ENCODE measurements around the gene MGRN1. TPM values are rescaled to one million over a fixed set of nuclear protein-coding genes. Genes with fewer than 3 reads are reported as not detected.

MGRN1 gene
- total and polyA plus RNA-seq, 4 donors = 29.5 to 112 (median 47.0) TPM

DNA sequence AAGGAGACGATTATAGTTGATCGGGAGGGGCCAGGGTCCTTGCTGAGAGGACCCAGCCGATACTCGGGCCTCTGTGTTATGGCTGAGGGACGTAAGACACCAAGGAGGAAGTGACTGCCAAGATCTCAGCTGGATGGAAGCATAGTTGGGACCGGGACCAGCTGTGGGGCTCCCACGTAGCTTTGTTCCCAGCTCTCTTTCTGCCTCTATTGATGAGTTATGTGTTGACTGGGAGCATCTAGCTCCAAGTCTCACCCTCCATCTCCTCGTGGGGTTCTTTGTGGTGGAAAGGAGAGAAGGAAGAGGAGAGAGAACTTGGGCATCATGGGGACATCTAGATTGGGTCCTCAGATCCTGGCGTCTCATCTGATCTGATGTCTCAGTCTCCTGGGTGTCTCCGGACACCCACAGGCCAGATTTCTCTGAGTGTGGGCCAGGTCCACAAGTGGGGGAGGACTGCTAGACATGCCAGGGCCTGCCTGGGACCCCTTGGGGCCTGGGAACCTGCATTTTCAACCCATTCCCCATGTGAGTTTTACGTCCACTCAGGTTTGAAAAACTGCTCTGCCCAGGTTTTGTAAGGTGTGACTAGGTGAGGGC, 1.0 kb downstream of the MGRN1 start:
- ATAC-seq (ENCODE audit: insufficient read depth, low FRiP score) = peak; percentile 2
- Histone ChIP-seq H3K27ac (ENCODE audit: low read depth in 1 of 2, low read length in 1 of 2) (peak overlapping the region; percentile 98 to 99), H3K4me3 (peak overlapping the region; percentile 94), H3K4me1 (ENCODE audit: control insufficient read depth in 5 of 5, insufficient read depth in 5 of 5, low read length in 5 of 5) (peaks cover 0 to 14% (median 11%) of the 10 kb centered on the region in 5 donors), H3K9me3 (ENCODE audit: control insufficient read depth in 4 of 4, insufficient read depth in 3 of 4, low read length in 3 of 4) (no peaks in the 10 kb centered on the region), H3K36me3 (ENCODE audit: control insufficient read depth in 4 of 4, insufficient read depth in 4 of 4, low read length in 4 of 4) (peaks cover 0 to 7% (median 0%) of the 10 kb centered on the region in 4 donors), H3K9ac (ENCODE audit: insufficient read depth in 1 of 2, low read length in 2 of 2) (peak overlapping the region; percentile 66 to 85), H3K27me3 (ENCODE audit: control insufficient read depth in 3 of 3, insufficient read depth in 3 of 3, low read length in 2 of 3) (no peaks in the 10 kb centered on the region)
- TF ChIP-seq, protein P1, sequence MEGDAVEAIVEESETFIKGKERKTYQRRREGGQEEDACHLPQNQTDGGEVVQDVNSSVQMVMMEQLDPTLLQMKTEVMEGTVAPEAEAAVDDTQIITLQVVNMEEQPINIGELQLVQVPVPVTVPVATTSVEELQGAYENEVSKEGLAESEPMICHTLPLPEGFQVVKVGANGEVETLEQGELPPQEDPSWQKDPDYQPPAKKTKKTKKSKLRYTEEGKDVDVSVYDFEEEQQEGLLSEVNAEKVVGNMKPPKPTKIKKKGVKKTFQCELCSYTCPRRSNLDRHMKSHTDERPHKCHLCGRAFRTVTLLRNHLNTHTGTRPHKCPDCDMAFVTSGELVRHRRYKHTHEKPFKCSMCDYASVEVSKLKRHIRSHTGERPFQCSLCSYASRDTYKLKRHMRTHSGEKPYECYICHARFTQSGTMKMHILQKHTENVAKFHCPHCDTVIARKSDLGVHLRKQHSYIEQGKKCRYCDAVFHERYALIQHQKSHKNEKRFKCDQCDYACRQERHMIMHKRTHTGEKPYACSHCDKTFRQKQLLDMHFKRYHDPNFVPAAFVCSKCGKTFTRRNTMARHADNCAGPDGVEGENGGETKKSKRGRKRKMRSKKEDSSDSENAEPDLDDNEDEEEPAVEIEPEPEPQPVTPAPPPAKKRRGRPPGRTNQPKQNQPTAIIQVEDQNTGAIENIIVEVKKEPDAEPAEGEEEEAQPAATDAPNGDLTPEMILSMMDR (IDR thresholded peaks at IDR 0.05; ENCODE audit: control extremely low read depth, extremely low read depth) = no peak
- peak in 2 of 3 donors; percentile 59 to 73 for DNase-seq
- 10 to 12% methylated on average over 11 of the region's 11 CpGs for WGBS, 2 donors

DNA sequence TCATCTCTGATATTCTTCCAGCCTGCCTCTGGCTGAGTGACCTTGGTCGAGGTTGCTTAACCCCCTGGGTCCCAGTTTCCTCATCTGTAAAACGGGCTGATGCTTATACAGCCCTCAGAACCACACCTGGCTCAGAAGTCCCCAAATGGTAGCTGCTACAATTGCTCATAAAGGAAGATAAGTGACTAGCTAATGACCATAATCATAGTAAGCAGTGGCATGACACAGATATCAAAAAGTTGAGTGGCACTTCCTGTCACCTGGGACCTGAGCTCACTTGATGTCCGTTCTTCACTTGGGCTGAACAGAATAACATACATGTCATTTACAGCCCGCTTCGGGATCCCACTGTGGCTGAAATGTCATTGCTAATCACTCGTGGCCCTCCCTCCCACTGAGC, 1.8 kb downstream of the MGRN1 start:
- ATAC-seq (ENCODE audit: insufficient read depth, low FRiP score) (no peak), DNase-seq (no peak)
- TF ChIP-seq, protein P1 (IDR thresholded peaks at IDR 0.05; ENCODE audit: control extremely low read depth, extremely low read depth) = no peak
- H3K27me3 ChIP-seq (ENCODE audit: control insufficient read depth in 3 of 3, insufficient read depth in 3 of 3, low read length in 2 of 3) = no peaks in the 10 kb centered on the region
- H3K27ac ChIP-seq (ENCODE audit: low read depth in 1 of 2, low read length in 1 of 2) = no peak overlapping the region
- peaks cover 0 to 7% (median 0%) of the 10 kb centered on the region in 4 donors for H3K36me3 ChIP-seq (ENCODE audit: control insufficient read depth in 4 of 4, insufficient read depth in 4 of 4, low read length in 4 of 4)
- H3K9me3 ChIP-seq (ENCODE audit: control insufficient read depth in 4 of 4, insufficient read depth in 3 of 4, low read length in 3 of 4) = peaks cover 0 to 6% (median 0%) of the 10 kb centered on the region in 4 donors
- 53 to 74% methylated on average over 6 of the region's 6 CpGs for WGBS, 2 donors
- H3K9ac ChIP-seq (ENCODE audit: insufficient read depth in 1 of 2, low read length in 2 of 2) = no peak overlapping the region
- H3K4me1 ChIP-seq (ENCODE audit: control insufficient read depth in 5 of 5, insufficient read depth in 5 of 5, low read length in 5 of 5) = peaks cover 0 to 14% (median 11%) of the 10 kb centered on the region in 5 donors
- peak overlapping the region; percentile 94 for H3K4me3 ChIP-seq

DNA sequence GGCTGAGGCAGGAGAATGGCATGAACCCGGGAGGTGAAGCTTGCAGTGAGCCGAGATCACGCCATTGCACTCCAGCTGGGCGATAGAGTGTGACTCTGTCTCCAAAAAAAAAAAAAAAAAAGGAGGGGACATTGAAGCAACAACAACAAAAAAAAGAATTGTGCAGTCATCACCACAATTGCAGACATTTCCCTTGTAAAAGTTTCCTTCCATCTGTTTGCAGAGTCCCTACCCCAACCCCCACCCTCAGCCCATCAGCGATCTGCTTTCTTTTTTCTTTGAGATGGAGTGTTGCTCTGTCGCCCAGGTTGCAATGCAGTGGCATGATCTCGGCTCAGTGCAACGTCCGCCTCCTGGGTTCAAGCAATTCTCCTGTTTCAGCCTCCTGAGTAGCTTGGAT, 3.7 kb downstream of the MGRN1 start:
- no peaks in the 10 kb centered on the region for H3K27me3 ChIP-seq (ENCODE audit: control insufficient read depth in 3 of 3, insufficient read depth in 3 of 3, low read length in 2 of 3)
- peaks cover 0 to 7% (median 0%) of the 10 kb centered on the region in 4 donors for H3K36me3 ChIP-seq (ENCODE audit: control insufficient read depth in 4 of 4, insufficient read depth in 4 of 4, low read length in 4 of 4)
- ATAC-seq (ENCODE audit: insufficient read depth, low FRiP score) (no peak), DNase-seq (no peak)
- H3K9ac ChIP-seq (ENCODE audit: insufficient read depth in 1 of 2, low read length in 2 of 2) = no peak overlapping the region
- H3K27ac ChIP-seq (ENCODE audit: low read depth in 1 of 2, low read length in 1 of 2) = no peak overlapping the region
- H3K4me3 ChIP-seq = no peak overlapping the region
- TF ChIP-seq, protein P1 (IDR thresholded peaks at IDR 0.05; ENCODE audit: control extremely low read depth, extremely low read depth) = no peak
- H3K9me3 ChIP-seq (ENCODE audit: control insufficient read depth in 4 of 4, insufficient read depth in 3 of 4, low read length in 3 of 4) = peaks cover 0 to 9% (median 0%) of the 10 kb centered on the region in 4 donors
- WGBS, 2 donors = 47 to 89% methylated on average over 9 of the region's 9 CpGs
- peaks cover 0 to 14% (median 11%) of the 10 kb centered on the region in 5 donors for H3K4me1 ChIP-seq (ENCODE audit: control insufficient read depth in 5 of 5, insufficient read depth in 5 of 5, low read length in 5 of 5)
